Colonic mucosa (tissue), 4 donors: ENCODE data around the gene MAP1LC3B2. TPM values are rescaled to one million over a fixed set of nuclear protein-coding genes. Genes with fewer than 3 reads are reported as not detected.
"Not testable (repeated sequence)": the region's sequence is repeated elsewhere in the genome, so short reads cannot be mapped to it uniquely, and the experiment has no call there.

Experiments used
- DNase-seq: peaks from one replicate; pipeline ENCODE4 v3.0.0-alpha.2; 2020
- H3K27ac ChIP-seq: fragments of 200-600 bp; one replicate; pipeline ENCODE4 v1.8.0; 2021
- H3K27me3 ChIP-seq: fragments of 200-600 bp; one replicate; pipeline ENCODE4 v1.8.0; 2021
- H3K36me3 ChIP-seq: fragments of 200-600 bp; one replicate; pipeline ENCODE4 v1.8.0; 2021
- H3K4me1 ChIP-seq: fragments of 200-600 bp; one replicate; pipeline ENCODE4 v1.8.0; 2021; ENCODE audit warnings: mild to moderate bottlenecking
- H3K4me3 ChIP-seq: fragments of 200-600 bp; one replicate; pipeline ENCODE4 v1.8.0; 2021
- H3K9ac ChIP-seq, 2 donors: one replicate each; pipeline ENCODE4 v1.7.0; 2013; ENCODE audit warnings: control low read depth in 2 of 2, low read depth in 2 of 2, low read length in 2 of 2
- H3K9me3 ChIP-seq: fragments of 200-600 bp; one replicate; pipeline ENCODE4 v1.8.0; 2021
- intact Hi-C: fragments of 100-400 bp; cut with DNase I; formaldehyde crosslinking; loops from one replicate; pipeline ENCODE4 v1.14.1; 2022
- total RNA-seq, 2 donors: library from RNA; stranded (reverse); fragmentation: NEBNext Ultra II Directional in 1 of 2; extraction: Animal tissue kit (Norgen Biotek cat#: 25700) in 1 of 2; gene quantifications; one replicate each; pipeline ENCODE4 v1.2.1, GENCODE V29; 2021
- TF ChIP-seq, protein P1 (sequence below): fragments of 200-600 bp; IDR thresholded peaks from one replicate; pipeline ENCODE4 v1.8.0; 2022; ENCODE audit warnings: antibody characterized with exemption, mild to moderate bottlenecking
- donor health status: healthy.
- donor health status: DM: no; HTN: no; CAD: no.
- donor health status: DM: no; HTN: no; CAD: no.

MAP1LC3B2 gene
- total RNA-seq, 2 donors from 2014 or later, result 0.93 to 1.2 TPM

- TF ChIP-seq, protein P1, sequence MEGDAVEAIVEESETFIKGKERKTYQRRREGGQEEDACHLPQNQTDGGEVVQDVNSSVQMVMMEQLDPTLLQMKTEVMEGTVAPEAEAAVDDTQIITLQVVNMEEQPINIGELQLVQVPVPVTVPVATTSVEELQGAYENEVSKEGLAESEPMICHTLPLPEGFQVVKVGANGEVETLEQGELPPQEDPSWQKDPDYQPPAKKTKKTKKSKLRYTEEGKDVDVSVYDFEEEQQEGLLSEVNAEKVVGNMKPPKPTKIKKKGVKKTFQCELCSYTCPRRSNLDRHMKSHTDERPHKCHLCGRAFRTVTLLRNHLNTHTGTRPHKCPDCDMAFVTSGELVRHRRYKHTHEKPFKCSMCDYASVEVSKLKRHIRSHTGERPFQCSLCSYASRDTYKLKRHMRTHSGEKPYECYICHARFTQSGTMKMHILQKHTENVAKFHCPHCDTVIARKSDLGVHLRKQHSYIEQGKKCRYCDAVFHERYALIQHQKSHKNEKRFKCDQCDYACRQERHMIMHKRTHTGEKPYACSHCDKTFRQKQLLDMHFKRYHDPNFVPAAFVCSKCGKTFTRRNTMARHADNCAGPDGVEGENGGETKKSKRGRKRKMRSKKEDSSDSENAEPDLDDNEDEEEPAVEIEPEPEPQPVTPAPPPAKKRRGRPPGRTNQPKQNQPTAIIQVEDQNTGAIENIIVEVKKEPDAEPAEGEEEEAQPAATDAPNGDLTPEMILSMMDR, result no peak
- H3K36me3 ChIP-seq, result no peaks in the 10 kb centered on the region
- H3K27me3 ChIP-seq, result no peaks in the 10 kb centered on the region
- no peaks in the 10 kb centered on the region for H3K4me1 ChIP-seq
- no peak overlapping the region for H3K4me3 ChIP-seq
- no peak overlapping the region for H3K27ac ChIP-seq
- H3K9ac ChIP-seq, result no peak overlapping the region
- intact Hi-C loops, result no loop called here
- no peaks in the 10 kb centered on the region for H3K9me3 ChIP-seq
- no peak for DNase-seq
Measured at GRCh38 chr12:116571089-116571488, 11.9 kb downstream of the MAP1LC3B2 start.

DNA sequence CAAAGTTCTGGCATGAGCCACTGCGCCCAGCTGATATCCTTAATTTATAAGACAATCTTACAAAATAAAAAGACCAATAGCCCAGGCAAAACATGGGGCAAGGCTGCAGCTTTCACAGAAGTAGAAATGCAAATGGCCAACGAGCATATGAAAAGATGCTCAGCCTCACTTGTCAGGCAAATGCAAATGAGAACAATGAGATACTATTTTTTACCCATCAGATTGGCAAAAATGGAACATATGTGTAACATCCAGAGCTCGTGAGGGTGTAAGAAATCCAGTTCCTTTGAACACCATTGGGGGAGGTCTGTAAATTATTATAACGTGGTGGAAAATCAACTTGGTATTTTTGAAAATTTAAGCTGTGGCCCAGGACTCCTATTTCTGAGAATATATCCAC, 14.6 kb downstream of the MAP1LC3B2 start:
- no peaks in the 10 kb centered on the region for H3K9me3 ChIP-seq

DNA sequence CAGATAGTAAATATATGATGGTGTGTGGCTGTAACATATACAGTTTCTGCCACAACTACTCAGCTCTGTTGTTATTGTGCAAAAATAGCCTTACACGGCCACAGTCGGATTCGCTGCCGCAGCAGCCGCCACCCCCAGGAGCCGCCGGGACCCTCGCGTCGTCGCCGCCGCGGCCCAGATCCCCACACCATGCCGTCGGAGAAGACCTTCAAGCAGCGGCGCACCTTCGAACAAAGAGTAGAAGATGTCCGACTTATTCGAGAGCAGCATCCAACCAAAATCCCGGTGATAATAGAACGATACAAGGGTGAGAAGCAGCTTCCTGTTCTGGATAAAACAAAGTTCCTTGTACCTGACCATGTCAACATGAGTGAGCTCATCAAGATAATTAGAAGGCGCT, 16.6 kb downstream of the MAP1LC3B2 start:
- H3K4me3 ChIP-seq, H3K27ac ChIP-seq, H3K27me3 ChIP-seq, intact Hi-C loops, H3K9me3 ChIP-seq, H3K9ac ChIP-seq, H3K4me1 ChIP-seq, H3K36me3 ChIP-seq, DNase-seq: not testable (repeated sequence)

More for the DNA sequence above, 14.6 kb downstream of the MAP1LC3B2 start:
- H3K4me3 ChIP-seq, result no peak overlapping the region
- TF ChIP-seq, protein P1, result no peak
- H3K4me1 ChIP-seq, result no peaks in the 10 kb centered on the region
- intact Hi-C loops, result no loop called here
- no peak for DNase-seq
- no peaks in the 10 kb centered on the region for H3K27me3 ChIP-seq
- no peak overlapping the region for H3K9ac ChIP-seq
- H3K27ac ChIP-seq, result no peak overlapping the region
- H3K36me3 ChIP-seq, result no peaks in the 10 kb centered on the region

DNA sequence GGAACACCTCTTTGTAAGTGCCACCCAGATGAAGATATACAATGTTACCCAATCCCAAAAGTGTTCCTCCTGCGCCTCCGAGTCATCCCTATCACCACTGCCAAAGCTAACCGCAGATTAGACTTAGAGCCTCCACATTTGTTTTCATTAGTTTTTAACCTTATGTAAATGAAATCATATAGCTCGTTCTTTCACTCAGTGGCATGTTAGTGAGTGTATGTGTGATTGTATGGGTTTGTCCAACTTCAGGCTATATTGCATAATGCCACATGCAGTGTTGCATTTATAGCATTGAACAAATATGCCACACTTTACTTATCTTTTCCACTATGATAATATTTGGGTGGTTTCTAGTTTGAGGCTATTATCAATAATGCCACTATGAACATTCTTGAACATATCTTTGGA, 18.0 kb downstream of the MAP1LC3B2 start:
- intact Hi-C loops, result no loop called here
- H3K9ac ChIP-seq, result no peak overlapping the region
- no peak for DNase-seq

DNA sequence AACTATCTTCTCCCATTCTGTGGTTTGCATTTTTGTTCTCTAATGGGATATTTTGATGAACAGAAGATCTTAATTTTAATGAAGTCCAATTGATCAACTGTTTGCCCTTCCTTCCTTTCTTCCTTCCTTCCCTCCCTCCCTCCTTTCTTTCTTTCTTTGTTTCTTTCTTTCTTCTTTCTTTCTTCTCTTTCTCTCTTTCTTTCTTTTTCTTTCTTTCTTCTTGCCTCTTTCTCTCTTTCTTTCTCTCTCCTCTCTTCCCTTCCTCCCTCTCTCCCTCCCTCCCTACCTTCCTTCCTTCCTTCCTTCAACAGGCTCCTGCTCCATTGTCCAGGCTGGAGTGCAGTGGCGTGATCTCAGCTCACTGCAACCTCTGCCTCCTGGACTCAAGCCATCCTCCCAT, 18.9 kb downstream of the MAP1LC3B2 start:
- H3K4me1 ChIP-seq, result no peaks in the 10 kb centered on the region
- H3K9me3 ChIP-seq, result no peaks in the 10 kb centered on the region
- no peak overlapping the region for H3K4me3 ChIP-seq
- no peaks in the 10 kb centered on the region for H3K27me3 ChIP-seq
- H3K36me3 ChIP-seq, result no peaks in the 10 kb centered on the region
- H3K27ac ChIP-seq, result no peak overlapping the region
- intact Hi-C loops, result no loop called here
- TF ChIP-seq, protein P1, result no peak
- DNase-seq, result no peak
- H3K9ac ChIP-seq, result no peak overlapping the region

More for the DNA sequence above, 18.0 kb downstream of the MAP1LC3B2 start:
- no peaks in the 10 kb centered on the region for H3K27me3 ChIP-seq
- H3K27ac ChIP-seq, result no peak overlapping the region
- no peaks in the 10 kb centered on the region for H3K4me1 ChIP-seq
- H3K4me3 ChIP-seq, result no peak overlapping the region
- H3K36me3 ChIP-seq, result no peaks in the 10 kb centered on the region
- no peaks in the 10 kb centered on the region for H3K9me3 ChIP-seq
- TF ChIP-seq, protein P1, result no peak

- no peaks in the 10 kb centered on the region for H3K36me3 ChIP-seq
- intact Hi-C loops, result no loop called here
- H3K9ac ChIP-seq, result no peak overlapping the region
- TF ChIP-seq, protein P1, result no peak
- H3K27ac ChIP-seq, result no peak overlapping the region
- no peak overlapping the region for H3K4me3 ChIP-seq
- no peaks in the 10 kb centered on the region for H3K4me1 ChIP-seq
- no peaks in the 10 kb centered on the region for H3K27me3 ChIP-seq
- no peak for DNase-seq
- H3K9me3 ChIP-seq, result no peaks in the 10 kb centered on the region
Measured at GRCh38 chr12:116582610-116583009, 23.4 kb downstream of the MAP1LC3B2 start.
